ENCODE measurements around the gene NUBP2.

NUBP2 gene

GRCh38 chr16:1772362-1772907 is 10.3 kb upstream of the NUBP2 start, which contains the start of gene EME2 (continued):
- TF ChIP-seq ZIC2 (tag by site-specific recombination; IDR thresholded peaks at IDR 0.05): no peak
- no peak for TF ChIP-seq ZNF37A (tag by site-specific recombination; IDR thresholded peaks at IDR 0.05)
- no peak for TF ChIP-seq ZNF169 (tag by site-specific recombination; IDR thresholded peaks at IDR 0.05)
- peak; percentile 69 for TF ChIP-seq SP2 (tag by site-specific recombination; IDR thresholded peaks at IDR 0.05)
- no peak for TF ChIP-seq ZFP3 (tag by site-specific recombination; IDR thresholded peaks at IDR 0.05; ENCODE audit: low read depth)
- 0 out of 2 replicates have a peak, but pooled peaks have one; percentile 9 for TF ChIP-seq ZNF76 (tag by site-specific recombination; IDR thresholded peaks at IDR 0.05; ENCODE audit: borderline replicate concordance, low read depth)
- no peak for TF ChIP-seq INSM2 (tag by site-specific recombination; IDR thresholded peaks at IDR 0.05)
- TF ChIP-seq ZNF639 (tag by site-specific recombination; IDR thresholded peaks at IDR 0.05): no peak
- TF ChIP-seq WT1 (tag by site-specific recombination; IDR thresholded peaks at IDR 0.05): no peak
- no peak for TF ChIP-seq SETDB1 (IDR thresholded peaks at IDR 0.05; ENCODE audit: insufficient read length, low read length)
- no peak for TF ChIP-seq HOXC10 (CRISPR knock-in tag; IDR thresholded peaks at IDR 0.05)
- peak; percentile 40; the same call in 1 of the 2 replicates for TF ChIP-seq ZNF10 (tag by site-specific recombination; IDR thresholded peaks at IDR 0.05)
- TF ChIP-seq MYNN (tag by site-specific recombination; IDR thresholded peaks at IDR 0.05; ENCODE audit: borderline replicate concordance): no peak
- TF ChIP-seq HOXD13 (CRISPR knock-in tag; IDR thresholded peaks at IDR 0.05; ENCODE audit: borderline replicate concordance): no peak

- H3K4me1 ChIP-seq (ENCODE audit: control insufficient read depth, insufficient read depth, low read length): peaks cover 9% of the 10 kb centered on the region
- no peaks in the 10 kb centered on the region for H3K9me3 ChIP-seq (ENCODE audit: control insufficient read depth, insufficient read depth, low read depth, low read length)
- peaks cover 0 to 77% of the 10 kb centered on the region in 2 experiments; a peak in 1 of 3 replicates for H3K36me3 ChIP-seq (ENCODE audit: control insufficient read depth in 2 of 2, insufficient read depth in 1 of 2, low read length in 2 of 2)
- ChIA-PET CTCF (interaction anchor here (0.6 to 1.9 kb wide), 3 partner anchors 10 to 548 kb away, joined by 3 to 14 read pairs (median 3); partner anchors contain the start of genes NUBP2 and SPSB3), POLR2A (interaction anchor here (0.5 to 6.0 kb wide), 11 partner anchors 8 to 269 kb away, joined by 3 to 113 read pairs (median 4); partner anchors contain the start of genes CRAMP1, IFT140, MAPK8IP3 and NUBP2)
- H3K27ac ChIP-seq (ENCODE audit: extremely low read depth, low read depth, low read length): peak within 1 kb of the TSS; percentile 94
- H3K4me3 ChIP-seq (ENCODE audit: low read depth, low read length): peak within 1 kb of the TSS; percentile 95
- TF ChIP-seq ZFHX2 (tag by site-specific recombination; conservative IDR thresholded peaks at IDR 0.05): peak; percentile 14; the same call in 1 of the 2 replicates
- TF ChIP-seq ZNF239 (tag by site-specific recombination; IDR thresholded peaks at IDR 0.05): no peak
- no peak; the same call in 1 of the 2 replicates for TF ChIP-seq ZNF184 (tag by site-specific recombination; IDR thresholded peaks at IDR 0.05)
- TF ChIP-seq ZSCAN16 (tag by site-specific recombination; IDR thresholded peaks at IDR 0.05): 0 out of 2 replicates have a peak, but pooled peaks have one; percentile 63
- TF ChIP-seq ZNF2 (tag by site-specific recombination; IDR thresholded peaks at IDR 0.05): peak; percentile 57; the same call in 1 of the 2 replicates
- TF ChIP-seq REPIN1 (tag by site-specific recombination; IDR thresholded peaks at IDR 0.05; ENCODE audit: low read depth): peak; percentile 25; the same call in 1 of the 2 replicates
- TF ChIP-seq ZNF843 (tag by site-specific recombination; IDR thresholded peaks at IDR 0.05): peak; percentile 38; the same call in 1 of the 2 replicates
- TF ChIP-seq ZBTB20 (tag by site-specific recombination; IDR thresholded peaks at IDR 0.05): peak; percentile 61
- no peak for TF ChIP-seq ZNF549 (tag by site-specific recombination; IDR thresholded peaks at IDR 0.05)
- no peak for TF ChIP-seq FEZF1 (tag by site-specific recombination; IDR thresholded peaks at IDR 0.05)
- TF ChIP-seq KLF10 (tag by site-specific recombination; IDR thresholded peaks at IDR 0.05): peak; percentile 55
- peak; percentile 12; the same call in 1 of the 2 replicates for TF ChIP-seq ZBTB44 (tag by site-specific recombination; IDR thresholded peaks at IDR 0.05)
- 0 out of 2 replicates have a peak, but pooled peaks have one; percentile 25 for TF ChIP-seq ZNF37A (tag by site-specific recombination; IDR thresholded peaks at IDR 0.05)
- TF ChIP-seq ZNF837 (tag by site-specific recombination; IDR thresholded peaks at IDR 0.05): no peak
- peak; percentile 32; the same call in 1 of the 2 replicates for TF ChIP-seq ZBTB8A (tag by site-specific recombination; IDR thresholded peaks at IDR 0.05)
- TF ChIP-seq ZNF366 (tag by site-specific recombination; conservative IDR thresholded peaks at IDR 0.05): no peak
- no peak for TF ChIP-seq ZNF426 (tag by site-specific recombination; IDR thresholded peaks at IDR 0.05)
- no peak for TF ChIP-seq ZNF112 (tag by site-specific recombination; IDR thresholded peaks at IDR 0.05)
- TF ChIP-seq ZNF324 (tag by site-specific recombination; IDR thresholded peaks at IDR 0.05): peak; percentile 82; the same call in 1 of the 2 replicates
- TF ChIP-seq ZNF548 (tag by site-specific recombination; IDR thresholded peaks at IDR 0.05): no peak; the same call in 1 of the 2 replicates
- no peak for TF ChIP-seq PRDM1 (tag by site-specific recombination; IDR thresholded peaks at IDR 0.05)
Observed at GRCh38 chr16:1772908-1773702, 9.7 kb upstream of the NUBP2 start, which contains the start of gene MRPS34. Gene MRPS34, minus strand, starts transcription at chr16:1773134. Its CDS starts 15 bp downstream, at chr16:1773119.

Measured in HEK293 (cell line).